Inferior parietal cortex (tissue), 1 donor: Measurements from ENCODE around the gene EFEMP2.

ENCODE experiments used
- DNase-seq: peaks from one replicate; pipeline ENCODE4 v3.0.0-alpha.2; 2016; ENCODE audit errors: extremely low spot score

The EFEMP2 gene

DNA sequence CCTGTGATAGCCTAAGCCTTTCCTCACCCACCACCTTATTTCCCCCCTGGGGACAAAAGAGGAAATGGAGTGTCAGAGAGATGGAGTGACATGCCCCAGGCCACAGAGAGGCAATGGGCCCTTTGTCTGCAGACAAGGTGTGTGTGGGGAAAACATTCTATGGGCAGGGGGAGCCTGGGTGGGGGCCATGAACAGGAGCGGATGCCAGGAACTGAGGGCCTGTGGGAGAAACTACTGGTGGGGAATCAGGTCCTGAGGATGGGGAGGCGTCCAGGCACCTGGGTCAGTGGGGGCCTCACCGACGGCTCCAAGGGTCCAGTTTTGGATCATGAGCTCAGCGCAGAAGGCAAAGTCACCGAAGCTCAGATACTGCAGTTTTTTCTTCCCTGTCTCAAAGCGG lies 12.6 kb upstream of the EFEMP2 start:
- no peak for DNase-seq

DNA sequence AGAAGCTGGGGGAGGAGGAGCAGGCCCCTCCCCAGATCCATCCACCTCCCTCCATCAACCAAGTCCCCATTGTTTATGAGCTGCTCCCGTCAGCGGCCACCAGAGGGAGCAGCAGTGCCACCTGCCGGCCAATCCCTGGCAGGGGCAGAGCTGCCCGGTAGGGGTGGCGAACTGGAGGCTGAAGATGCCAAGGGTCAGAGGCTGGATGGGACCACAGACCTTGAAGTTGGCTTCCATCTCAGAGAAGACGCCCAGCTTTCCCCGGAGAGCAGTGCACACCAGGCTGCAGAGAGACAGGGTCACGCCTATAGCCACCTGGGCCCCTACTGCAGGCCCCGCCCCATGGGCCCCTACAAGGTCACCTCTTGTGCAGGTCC lies 12.1 kb upstream of the EFEMP2 start:
- peak; percentile 78 for DNase-seq

DNA sequence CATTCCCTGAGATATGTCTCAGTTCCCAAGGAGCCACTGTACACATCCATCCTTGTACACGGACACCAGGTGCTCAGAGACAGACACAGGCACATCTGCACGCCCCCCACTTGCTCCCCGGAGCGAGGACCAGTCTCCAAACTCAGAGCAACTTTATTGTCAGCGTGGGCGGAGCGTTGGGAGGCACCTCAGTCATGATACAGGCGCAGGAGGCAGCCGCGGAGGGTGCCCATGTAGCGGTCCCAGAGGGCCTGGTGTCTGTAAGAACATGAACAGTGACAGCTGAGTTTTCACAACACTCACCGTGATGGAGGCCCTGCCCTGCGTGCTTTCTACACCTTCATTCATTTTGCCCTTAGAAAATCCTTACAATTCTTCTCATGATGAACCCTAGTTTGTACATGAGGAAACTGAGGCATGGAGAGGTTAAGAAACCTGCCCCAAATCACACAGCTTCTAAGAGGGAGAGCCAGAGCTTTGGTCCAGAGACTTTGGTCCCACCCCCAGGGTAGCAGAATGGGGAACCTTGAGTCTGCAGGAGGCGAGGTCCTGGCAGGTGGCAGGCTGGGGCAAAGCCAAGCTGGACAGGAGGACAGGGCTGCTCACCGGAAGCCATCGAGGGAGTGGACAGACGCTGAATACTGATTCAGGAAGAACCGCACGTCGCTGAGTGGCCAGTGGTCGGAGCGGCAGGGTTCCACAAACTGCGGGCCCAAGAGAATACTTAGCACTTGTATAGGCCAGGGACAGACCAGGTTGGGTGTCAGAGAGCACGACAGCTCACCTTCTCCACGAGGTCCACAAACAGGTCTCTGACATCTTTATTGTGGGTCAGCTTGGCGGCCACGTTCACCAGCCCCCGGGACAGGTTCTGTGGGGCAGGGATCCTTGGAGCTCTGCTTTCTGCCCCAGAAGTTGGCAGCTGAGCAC lies 11.5 kb upstream of the EFEMP2 start:
- no peak for DNase-seq

DNA sequence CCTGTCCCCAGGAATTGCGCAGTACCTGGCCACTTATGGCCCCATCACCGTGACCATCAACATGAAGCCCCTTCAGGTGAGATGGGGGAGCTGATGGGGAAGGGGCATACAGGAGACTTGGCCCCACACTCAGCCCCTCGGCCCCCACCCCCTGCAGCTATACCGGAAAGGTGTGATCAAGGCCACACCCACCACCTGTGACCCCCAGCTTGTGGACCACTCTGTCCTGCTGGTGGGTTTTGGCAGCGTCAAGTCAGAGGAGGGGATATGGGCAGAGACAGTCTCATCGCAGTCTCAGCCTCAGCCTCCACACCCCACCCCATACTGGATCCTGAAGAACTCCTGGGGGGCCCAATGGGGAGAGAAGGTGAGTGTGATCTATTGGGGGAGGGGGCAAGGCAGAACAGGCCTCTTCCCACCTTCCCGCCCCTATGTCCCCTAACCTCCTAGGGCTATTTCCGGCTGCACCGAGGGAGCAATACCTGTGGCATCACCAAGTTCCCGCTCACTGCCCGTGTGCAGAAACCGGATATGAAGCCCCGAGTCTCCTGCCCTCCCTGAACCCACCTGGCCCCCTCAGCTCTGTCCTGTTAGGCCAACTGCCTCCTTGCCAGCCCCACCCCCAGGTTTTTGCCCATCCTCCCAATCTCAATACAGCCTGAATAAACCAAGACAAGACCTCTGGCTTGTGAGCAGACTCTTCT lies 10.6 kb upstream of the EFEMP2 start:
- DNase-seq: no peak

DNA sequence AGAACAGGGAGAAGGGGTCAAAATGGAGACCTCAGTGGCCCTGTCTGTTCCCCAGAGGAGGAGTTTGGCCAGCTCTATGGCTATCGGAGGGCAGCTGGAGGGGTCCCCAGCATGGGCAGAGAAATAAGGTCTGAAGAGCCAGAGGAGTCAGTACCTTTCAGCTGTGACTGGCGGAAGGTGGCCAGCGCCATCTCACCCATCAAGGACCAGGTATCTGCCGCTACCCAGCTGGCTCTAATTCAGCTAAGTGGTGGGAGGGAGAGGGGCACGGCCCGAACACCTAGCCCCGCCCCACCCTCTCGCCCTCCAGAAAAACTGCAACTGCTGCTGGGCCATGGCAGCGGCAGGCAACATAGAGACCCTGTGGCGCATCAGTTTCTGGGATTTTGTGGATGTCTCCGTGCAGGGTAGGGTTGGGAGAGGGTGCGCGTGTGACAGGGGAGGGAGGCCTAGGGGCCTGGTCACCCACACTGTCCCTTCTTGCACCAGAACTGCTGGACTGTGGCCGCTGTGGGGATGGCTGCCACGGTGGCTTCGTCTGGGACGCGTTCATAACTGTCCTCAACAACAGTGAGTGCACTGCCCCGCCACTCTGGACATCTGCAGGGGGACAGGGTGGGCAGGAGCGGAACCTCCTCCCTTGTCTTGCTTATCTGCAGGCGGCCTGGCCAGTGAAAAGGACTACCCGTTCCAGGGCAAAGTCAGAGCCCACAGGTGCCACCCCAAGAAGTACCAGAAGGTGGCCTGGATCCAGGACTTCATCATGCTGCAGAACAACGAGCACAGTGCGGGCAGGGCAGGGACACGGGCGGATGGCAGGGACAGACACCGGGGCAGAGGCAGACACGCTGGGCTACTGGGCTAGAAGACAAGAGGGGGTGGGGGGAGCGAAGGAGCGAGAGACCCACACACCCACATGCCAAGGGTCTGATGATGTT lies 9.8 kb upstream of the EFEMP2 start:
- DNase-seq: no peak

DNA sequence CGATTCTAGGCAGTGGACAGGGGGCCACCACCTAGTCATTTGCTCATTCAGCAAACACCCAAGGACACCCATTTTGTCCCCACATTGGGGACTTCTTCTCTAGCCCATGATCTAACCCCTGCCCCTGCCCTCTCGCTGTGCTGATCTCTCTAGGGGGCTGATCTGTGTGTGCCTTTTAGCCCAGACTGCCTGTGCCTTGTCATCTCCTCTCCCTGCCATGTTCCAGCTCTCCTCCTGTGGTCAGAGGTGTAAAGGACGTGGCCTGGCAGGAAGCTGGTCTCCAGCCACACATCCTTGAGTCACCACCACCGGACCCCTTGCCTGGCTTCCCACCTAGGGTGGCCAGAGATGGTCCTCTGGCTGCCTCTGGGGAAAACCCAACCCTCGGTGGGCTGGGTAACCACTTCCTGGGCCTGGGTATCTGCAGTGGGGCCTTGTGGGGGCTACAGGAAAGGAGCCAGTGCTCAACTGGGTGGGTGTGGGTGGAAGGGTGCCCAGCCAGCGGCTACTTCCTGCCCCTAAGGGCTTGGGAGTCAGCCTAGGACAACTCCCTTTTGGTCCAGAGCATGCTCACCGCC lies 8.3 kb upstream of the EFEMP2 start:
- no peak for DNase-seq

DNA sequence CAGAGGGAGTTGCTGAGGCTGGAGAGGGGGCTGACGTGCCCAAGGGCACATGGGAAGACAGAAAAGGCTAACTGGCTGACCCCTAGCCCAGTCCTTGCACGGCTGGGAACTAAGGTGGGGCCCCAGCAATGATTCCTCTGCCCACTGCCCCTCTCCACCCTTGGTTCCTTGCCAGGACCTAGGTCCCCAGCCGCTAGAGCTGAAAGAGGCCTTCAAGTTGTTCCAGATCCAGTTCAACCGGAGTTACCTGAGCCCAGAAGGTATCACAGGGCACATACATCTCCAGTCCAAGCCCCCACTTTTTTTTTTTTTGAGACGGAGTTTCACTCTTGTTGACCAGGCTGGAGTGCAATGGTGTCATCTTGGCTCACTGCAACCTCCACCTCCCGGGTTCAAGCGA lies 7.4 kb upstream of the EFEMP2 start:
- no peak for DNase-seq

DNA sequence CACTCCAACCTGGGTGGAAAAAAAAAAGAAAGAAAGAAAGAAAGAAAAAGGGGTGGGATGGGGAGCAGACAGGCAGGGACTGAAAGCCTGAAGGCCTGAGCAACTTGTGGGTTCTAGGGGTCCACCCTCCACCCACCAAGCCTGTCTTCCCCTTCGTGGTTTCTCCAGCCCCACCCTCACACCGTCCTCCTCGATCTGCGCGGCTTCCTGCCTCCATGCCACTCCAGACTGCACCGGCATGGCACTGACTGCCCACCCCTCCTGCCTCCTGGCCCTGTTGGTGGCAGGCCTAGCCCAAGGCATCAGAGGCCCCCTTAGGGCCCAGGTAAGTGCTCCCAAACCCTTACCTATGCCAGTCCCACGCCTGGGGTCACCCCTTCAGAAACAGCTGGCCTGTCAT lies 7.0 kb upstream of the EFEMP2 start, which contains the start of gene CTSW:
CTSW (plus strand) TSS at position 221 of the 400 bp plus-strand sequence; CDS start at position 239, 18 bp downstream.
- no peak for DNase-seq

DNA sequence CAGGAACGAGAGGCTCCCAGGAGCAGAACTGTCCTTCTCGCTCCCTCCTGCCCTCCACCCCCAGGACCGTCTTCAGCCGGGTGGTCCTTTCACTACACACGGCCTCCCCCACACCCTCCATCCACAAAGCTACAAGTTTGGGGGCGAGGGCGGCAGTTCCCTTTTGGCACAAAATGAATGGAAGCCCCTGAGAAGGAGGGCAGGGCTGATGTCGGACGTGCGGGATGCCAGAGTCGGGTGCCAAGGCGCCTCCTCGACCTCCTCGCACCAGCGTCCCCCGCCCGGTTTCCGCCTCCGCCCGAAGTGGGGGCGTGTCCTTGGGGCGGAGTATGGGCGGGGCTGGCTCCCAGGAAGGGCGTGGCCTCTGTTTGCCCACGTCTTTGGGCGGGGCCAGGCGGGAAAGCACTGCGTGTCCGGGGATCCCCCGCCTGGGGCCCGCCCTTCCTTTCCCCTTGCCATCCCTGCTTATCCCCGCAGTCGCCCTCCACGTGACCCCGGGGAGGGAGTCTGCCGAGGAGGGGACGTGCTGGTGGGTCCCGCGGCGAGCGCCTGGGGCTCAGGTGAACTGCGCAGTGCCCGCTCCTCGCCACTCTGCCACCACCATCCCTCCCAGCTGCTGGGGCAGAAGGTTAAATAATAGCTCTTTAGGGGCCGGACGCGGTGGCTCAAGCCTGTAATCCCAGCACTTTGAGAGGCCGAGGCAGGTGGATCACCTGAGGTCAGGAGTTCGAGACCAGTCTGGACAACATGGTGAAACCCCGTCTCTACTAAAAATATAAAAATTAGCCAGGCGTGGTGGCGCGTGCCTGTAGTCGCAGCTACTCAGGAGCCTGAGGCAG lies 937 bp upstream of the EFEMP2 start:
- peak; percentile 89 for DNase-seq

DNA sequence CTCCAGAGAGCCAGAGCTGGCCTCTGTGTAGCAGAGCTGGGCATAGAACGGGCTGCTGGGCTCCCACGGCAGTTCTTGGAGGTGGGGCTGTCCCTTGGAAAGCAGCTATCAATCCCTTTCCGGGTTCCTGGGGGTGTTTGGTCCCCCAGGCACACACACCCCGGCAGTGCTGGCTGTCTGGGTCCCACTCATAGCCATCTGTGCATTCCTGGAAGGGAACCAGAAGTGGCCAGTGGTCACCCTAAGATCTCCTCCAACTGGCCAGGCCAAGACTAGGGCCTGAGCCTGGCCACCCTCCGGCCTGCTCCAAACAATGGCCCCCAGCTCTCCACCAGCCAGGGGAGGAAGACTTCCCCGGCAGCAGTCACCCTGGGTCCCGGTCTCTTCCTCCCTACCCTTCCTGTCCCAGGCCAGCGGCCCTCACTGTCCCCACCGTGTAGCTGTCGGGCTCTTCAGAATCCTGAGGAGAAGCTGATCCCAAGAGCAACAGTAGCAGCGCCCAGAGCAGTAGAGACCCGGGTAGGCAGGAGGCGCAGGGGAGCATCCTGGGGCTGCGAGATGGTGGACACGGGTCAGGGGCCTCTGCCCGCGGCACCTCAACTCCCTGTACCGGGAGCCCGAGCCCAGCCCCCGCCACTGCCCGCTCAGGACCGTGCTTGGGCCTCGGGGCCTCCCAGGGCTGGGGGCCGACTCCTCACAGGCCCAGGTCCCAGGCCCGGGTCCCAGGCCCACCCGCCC lies 620 bp downstream of the EFEMP2 start:
- DNase-seq: no peak

DNA sequence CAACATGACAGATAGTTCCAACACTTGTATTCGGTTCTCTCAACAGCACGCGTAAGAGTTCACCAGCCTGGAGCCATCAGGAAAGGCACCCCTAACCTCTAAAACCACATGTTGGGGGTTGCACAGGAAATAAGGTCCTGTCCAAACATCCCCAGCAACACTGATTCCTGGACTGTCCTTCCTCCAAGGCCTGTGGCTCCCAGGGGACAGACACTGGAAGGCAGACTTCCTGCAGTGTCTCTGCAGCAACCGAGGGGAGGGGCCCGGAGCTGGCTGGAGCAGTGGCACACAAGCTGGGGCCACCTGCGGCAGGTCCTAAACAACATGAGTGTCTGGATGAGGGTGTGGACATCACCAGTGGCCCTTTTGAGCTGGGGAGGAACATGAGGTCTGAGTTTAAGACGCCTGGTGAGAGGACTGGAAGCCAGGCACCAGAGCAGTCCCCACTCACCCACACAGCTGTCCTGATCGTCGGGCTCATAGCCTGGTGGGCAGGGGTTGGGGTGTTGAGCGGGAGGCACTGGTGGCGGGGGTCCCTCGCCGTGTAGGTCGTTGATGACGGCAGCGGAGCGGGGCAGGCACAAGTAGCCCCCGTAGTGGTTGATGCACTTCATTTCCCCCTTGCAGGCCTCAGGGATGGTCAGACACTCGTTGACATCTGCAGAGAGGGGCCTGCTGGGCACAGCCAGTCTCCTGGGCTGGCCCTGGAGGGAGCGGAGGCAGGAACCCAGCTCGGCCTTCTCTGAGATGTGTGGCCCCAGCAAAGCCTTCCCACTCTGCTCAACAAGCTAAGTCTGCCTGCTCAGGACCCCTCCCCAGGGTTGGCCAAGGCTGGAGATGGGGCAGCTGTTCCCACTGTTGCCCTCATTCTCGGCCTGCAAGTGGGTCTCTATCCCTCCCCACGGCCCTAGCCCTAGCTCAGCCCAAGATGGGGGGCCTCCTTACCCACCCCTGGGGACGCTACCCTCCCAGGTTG lies 1.6 kb downstream of the EFEMP2 start:
- DNase-seq: no peak

DNA sequence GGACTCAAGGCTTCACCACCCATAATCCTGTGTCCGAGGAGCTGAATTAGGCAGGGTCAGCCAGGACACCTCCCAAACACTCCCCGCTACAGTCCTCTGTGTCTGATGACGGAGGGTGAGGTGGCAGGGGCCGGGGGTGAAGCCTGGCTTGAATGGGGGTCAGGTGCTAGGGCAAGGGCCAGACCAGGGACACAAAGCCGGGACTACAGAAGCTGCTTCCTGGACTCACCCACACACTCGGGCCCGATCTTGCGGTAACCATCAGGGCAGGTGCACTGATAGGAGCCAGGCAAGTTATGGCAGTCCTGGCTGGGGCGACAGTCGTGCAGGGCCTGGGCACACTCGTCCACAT lies 2.3 kb downstream of the EFEMP2 start:
- no peak for DNase-seq

DNA sequence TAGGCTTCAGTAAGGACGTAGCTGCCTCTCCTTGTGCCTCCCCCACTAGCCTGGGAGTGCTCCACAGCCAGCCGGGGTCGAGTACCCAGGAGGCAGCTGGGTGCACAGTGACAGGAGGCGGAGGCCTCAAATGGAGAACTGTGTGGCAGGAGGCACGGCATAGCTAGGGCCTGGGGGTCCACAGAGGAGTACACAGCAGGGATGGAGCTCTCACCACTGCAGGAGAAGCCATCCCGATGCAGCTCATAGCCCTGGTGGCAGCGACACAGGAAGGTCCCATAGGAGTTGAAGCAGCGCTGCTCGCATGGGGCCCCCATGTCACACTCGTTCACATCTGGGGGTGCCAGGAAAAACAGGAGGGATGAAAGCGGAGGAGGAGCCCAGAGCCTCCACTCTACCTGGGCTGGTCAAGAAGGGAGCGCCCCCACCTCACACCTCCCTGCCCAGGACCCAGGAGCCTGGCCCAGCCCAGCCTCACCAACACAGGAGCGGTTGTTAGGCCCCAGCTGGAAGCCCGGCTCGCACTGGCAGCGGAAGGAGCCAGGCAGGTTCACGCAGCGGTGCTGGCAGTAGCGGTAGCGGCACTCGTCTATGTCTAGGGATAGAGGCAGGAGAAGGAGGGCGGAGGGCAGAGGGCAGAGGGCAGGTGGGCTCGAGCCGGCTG lies 2.8 kb downstream of the EFEMP2 start:
- no peak for DNase-seq

DNA sequence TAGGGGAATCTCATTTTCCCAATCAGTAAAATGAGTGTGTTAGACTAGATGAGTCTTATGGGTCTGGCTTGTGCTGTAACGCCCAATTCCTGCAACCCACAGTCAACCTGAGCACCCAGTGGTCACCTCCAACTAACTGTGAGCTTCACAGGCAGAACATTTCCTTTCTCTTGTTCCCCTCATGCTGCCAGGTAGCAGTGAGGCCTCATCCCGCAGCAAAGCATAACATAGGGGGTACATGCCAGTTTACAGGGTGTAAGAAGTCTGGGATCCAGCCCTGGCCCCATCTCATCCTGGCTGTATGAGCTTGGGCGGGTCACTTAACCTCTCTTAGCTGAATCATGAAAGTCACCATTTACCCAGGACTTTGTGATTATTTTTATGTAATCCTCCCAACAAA lies 3.7 kb downstream of the EFEMP2 start:
- DNase-seq: no peak

DNA sequence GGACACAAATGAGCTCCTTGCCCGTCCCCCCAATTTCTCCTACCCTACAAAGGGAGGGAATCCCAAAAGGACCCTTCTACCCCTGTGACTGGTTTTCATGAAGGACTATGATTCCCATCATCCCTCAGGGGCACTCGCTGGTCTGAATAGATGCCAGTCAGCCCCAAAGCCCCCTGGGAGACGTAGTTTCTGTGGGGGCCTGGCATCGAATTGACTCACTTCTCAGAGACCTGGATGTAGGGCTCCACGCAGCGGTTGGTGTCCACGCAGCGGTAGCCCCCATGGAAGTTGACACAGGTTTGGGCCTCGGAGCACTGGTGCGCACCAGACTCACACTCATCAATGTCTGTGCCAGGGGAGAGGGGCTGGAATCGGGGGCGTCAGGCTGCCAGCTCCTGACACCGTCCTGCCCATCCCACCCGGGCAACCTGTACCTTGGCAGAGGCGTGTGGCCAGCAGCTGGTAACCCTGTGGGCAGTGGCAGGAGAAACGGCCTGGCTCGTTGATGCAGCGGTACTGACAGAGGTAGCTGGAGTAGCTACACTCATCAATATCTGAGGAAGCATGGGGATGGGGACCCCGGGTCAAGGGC lies 4.4 kb downstream of the EFEMP2 start:
- DNase-seq: peak; percentile 35

DNA sequence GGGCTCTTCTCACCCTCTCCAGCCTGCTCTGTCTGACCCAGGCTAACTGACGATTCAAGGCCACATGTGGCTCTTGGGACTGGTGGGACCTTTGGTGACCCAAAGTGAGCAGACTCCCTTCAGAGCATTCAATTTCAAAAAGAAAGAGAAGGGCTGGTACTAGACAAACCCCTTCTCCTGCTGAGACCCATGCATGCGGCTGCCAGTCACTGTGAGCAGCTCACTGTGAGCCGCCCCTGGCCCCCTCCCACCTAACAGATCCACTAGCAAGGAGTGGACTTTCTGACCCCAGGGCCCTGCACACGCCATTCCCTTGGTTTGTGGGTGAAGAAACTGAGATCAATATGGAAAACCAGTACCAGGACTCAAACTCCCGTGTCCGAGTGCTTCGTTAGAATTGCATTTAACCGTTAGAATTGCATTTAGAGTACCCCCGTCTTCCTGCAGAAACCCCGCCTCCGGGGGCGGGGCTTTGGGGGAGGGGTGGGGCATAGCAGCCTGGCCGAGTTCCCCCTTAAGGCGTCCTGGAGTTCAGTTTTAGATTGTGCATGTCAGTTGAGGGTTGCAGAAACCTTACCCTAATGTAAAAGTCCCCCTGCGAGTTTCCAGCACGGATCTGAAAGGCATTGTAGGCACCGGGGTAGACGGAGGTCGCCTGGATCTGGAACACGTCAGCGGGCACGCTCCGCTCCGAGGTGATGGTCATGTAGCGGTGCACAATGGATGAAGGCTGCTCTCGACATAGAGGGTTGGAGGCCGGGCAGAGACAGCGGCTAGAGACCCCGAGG lies 5.1 kb downstream of the EFEMP2 start:
- DNase-seq: no peak
